DOHH2 (cell line): ENCODE measurements around the gene SPON2.

Experiments
- H3F3A ChIP-seq: fragments of 200-600 bp; sonication (generic), shearing (Covaris generic); 2 replicates; pipeline ENCODE4 v1.6.0; 2016; ENCODE audit warnings: antibody characterized with exemption, mild to moderate bottlenecking; ENCODE audit not compliant: control insufficient read depth, insufficient read depth
- H3K27ac ChIP-seq: fragments of 200-600 bp; sonication (generic); 2 replicates; pipeline ENCODE4 v1.5.1; 2014; ENCODE audit warnings: low read depth, mild to moderate bottlenecking, low read length, moderate library complexity
- H3K27me3 ChIP-seq: fragments of 200-600 bp; sonication (generic); 2 replicates; pipeline ENCODE4 v1.6.1; 2014; ENCODE audit warnings: mild to moderate bottlenecking, low read length, mixed read lengths; ENCODE audit not compliant: control insufficient read depth
- H3K36me3 ChIP-seq: fragments of 200-600 bp; sonication (generic); 2 replicates; pipeline ENCODE4 v1.6.1; 2014; ENCODE audit warnings: mild to moderate bottlenecking, low read length, moderate library complexity, mixed read lengths; ENCODE audit not compliant: control insufficient read depth
- H3K4me1 ChIP-seq: fragments of 200-600 bp; sonication (generic); 2 replicates; pipeline ENCODE4 v1.6.1; 2014; ENCODE audit warnings: mild to moderate bottlenecking, low read length, mixed read lengths; ENCODE audit not compliant: control insufficient read depth
- H3K4me2 ChIP-seq: fragments of 200-600 bp; sonication (generic); 2 replicates; pipeline ENCODE4 v1.6.0; 2014; ENCODE audit warnings: mild to moderate bottlenecking, low read length, moderate library complexity
- H3K4me3 ChIP-seq: fragments of 200-600 bp; sonication (generic); 2 replicates; pipeline ENCODE4 v1.5.1; 2014; ENCODE audit warnings: mild to moderate bottlenecking, low read length, mixed read lengths
- H3K79me2 ChIP-seq: fragments of 200-600 bp; sonication (generic); 2 replicates; pipeline ENCODE4 v1.6.1; 2014; ENCODE audit warnings: mild to moderate bottlenecking, low read length, mixed read lengths; ENCODE audit not compliant: control insufficient read depth
- H3K9me2 ChIP-seq: fragments of 200-600 bp; sonication (generic); replicated peaks from 2 replicates; pipeline ENCODE4 v1.6.1; 2014; ENCODE audit warnings: mild to moderate bottlenecking, low read length, mixed read lengths; ENCODE audit not compliant: control insufficient read depth
- H3K9me3 ChIP-seq: fragments of 200-600 bp; sonication (generic); 2 replicates; pipeline ENCODE4 v1.6.1; 2014; ENCODE audit warnings: antibody characterized with exemption, low read length, mixed read lengths; ENCODE audit not compliant: control insufficient read depth, insufficient read depth
- H4K20me1 ChIP-seq: fragments of 200-600 bp; sonication (generic); 2 replicates; pipeline ENCODE4 v1.6.0; 2014; ENCODE audit warnings: low read depth, mild to moderate bottlenecking, antibody characterized with exemption, low read length, moderate library complexity; ENCODE audit not compliant: control insufficient read depth, insufficient read depth
- EZH2phosphoT487 ChIP-seq: fragments of 200-600 bp; sonication (generic); IDR thresholded peaks from 2 replicates; pipeline ENCODE4 v1.6.1; 2017; ENCODE audit warnings: borderline replicate concordance, mild to moderate bottlenecking, antibody characterized with exemption, low read length, moderate library complexity, mixed read lengths
- TF ChIP-seq, protein P1 (sequence below): fragments of 200-600 bp; sonication (generic); IDR thresholded peaks from one replicate; pipeline ENCODE4 v1.5.1; 2014; ENCODE audit warnings: antibody characterized with exemption, mild to moderate bottlenecking, low read depth, low read length; ENCODE audit not compliant: poor library complexity, severe bottlenecking

The SPON2 gene

DNA sequence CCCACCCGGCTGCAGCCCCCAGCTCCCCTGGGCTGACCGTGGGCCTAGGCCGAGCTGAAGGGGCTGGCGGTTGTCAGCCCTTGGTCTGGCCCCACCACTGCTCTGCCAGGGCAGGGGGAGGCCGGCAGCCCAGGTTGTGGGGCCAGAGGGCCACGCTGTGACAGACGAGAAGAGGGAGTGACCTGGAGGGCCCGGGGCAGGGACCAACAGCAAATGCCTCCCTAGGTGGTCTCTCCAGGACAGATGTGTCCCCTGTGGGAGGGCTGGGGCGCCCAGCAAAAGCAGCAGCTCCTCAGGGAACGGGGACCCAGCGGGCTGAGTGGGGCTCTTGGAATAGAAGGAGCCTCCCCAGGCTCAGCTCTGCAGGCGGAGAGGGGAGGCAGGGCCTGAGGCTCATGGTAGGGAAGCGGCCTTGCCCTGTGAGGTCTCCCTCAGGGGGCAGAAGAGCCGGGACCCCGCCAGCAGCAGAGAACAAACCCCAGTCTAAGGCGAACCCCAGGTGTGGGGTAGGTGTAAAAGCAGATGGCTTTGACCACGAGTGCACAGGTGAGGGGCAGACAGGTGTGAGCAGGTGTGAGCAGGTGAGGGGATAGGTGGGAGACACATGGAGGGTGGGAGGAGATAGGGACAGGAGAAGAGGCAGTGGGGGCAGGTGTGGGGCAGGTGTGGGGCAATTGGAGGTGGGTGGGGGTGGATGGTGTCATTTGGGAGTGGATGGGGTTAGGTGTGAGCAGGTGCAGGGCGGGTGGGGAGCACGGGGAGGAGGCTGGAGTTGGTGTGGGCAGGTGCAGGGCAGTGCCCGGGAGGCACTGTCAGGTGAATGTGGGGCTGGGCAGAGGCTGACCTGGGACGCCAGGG, 34.1 kb upstream of the SPON2 start:
- Histone ChIP-seq H3F3A (peaks cover 25% of the 10 kb centered on the region), H4K20me1 (no peaks in the 10 kb centered on the region), H3K36me3 (peaks cover 55% of the 10 kb centered on the region), H3K9me2 (no peaks in the 10 kb centered on the region), H3K4me1 (peaks cover 41% of the 10 kb centered on the region), H3K4me3 (no peak overlapping the region), H3K27me3 (no peaks in the 10 kb centered on the region), H3K27ac (no peak overlapping the region), H3K4me2 (no peak overlapping the region), H3K79me2 (no peaks in the 10 kb centered on the region), H3K9me3 (no peaks in the 10 kb centered on the region)
- TF ChIP-seq, protein P1, sequence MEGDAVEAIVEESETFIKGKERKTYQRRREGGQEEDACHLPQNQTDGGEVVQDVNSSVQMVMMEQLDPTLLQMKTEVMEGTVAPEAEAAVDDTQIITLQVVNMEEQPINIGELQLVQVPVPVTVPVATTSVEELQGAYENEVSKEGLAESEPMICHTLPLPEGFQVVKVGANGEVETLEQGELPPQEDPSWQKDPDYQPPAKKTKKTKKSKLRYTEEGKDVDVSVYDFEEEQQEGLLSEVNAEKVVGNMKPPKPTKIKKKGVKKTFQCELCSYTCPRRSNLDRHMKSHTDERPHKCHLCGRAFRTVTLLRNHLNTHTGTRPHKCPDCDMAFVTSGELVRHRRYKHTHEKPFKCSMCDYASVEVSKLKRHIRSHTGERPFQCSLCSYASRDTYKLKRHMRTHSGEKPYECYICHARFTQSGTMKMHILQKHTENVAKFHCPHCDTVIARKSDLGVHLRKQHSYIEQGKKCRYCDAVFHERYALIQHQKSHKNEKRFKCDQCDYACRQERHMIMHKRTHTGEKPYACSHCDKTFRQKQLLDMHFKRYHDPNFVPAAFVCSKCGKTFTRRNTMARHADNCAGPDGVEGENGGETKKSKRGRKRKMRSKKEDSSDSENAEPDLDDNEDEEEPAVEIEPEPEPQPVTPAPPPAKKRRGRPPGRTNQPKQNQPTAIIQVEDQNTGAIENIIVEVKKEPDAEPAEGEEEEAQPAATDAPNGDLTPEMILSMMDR, result no peak
- TF ChIP-seq EZH2phosphoT487, result no peak

DNA sequence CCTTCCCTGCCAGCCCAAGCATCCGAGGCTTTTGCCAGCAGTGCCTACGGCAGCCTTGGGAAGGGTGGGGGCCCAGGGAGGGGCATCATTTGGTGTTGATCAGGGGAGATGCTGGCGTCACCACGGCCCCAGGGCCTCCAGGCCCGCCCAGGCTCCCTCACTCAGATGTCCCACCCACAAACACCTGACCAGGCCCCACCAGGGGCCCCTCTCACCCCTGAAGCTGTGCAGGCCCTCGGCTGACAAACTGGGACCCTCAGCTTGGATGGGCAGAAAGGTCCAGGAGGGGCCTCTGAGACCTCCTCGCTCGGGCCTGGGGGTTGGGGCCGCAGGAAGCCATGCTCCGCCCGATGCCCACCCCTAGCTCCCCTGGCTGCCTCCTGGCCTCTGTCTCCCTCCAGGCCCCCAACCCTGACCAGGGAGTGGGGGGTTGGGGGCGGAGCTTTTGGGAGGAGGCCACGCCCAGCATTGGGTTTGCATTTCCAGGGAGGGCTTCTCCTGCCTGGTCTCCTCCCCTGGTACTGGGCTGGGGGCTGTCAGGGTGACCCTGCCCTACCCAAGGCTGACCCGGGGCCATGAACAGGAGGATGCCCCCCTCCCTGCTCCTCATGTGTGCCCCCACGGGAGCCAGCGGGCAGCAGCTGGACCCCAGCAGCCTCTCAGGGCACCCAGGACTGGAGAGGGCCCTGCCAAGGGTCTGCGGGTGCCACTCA, 33.4 kb upstream of the SPON2 start:
- Histone ChIP-seq H3K27ac (no peak overlapping the region), H3K4me1 (peaks cover 49% of the 10 kb centered on the region), H4K20me1 (no peaks in the 10 kb centered on the region), H3K27me3 (no peaks in the 10 kb centered on the region), H3K9me2 (no peaks in the 10 kb centered on the region), H3K36me3 (peaks cover 51% of the 10 kb centered on the region), H3K4me3 (no peak overlapping the region), H3F3A (peaks cover 25% of the 10 kb centered on the region), H3K79me2 (peaks cover 6% of the 10 kb centered on the region), H3K9me3 (no peaks in the 10 kb centered on the region), H3K4me2 (no peak overlapping the region)
- TF ChIP-seq, protein P1, result no peak
- TF ChIP-seq EZH2phosphoT487, result no peak

DNA sequence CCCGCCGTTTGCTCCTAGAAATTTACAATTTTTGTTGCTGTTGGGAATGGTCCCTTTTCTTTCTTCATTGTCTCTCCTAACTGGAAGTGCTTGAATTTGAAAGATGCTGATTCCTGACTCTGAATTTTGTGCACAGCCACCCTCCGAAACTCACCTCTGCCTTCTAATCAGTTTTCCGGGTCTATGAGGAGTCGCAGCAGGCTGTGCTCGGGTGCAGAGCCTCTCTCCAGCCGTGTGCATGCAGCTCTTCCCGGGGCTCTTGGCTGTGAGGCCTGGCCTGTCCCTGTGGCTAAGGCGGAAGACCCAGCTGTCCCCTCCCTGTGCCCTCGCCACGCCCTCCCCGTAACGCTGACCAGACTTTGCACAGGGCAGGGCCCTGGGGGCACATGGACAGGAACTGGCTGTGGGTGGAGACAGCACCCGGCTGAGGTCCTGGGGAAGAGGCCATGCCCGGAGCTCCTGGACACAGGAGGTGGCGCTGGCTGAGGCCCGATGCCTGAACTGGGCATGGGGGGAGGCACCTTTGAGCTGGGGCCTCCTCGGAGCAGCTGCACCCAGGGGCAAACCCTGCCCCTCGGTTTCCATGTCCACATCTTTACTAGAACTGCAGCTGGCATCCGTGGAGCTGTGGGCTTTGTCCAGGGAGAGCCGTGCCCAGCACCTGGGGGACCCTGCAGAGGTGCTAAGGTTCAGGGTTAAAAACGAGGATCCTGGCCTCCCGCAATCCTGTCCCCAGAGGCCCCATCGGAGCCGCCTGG, 32.6 kb upstream of the SPON2 start:
- Histone ChIP-seq H3K36me3 (peaks cover 55% of the 10 kb centered on the region), H3K4me1 (peaks cover 56% of the 10 kb centered on the region), H3K79me2 (peaks cover 13% of the 10 kb centered on the region), H3K4me2 (no peak overlapping the region), H3K9me3 (no peaks in the 10 kb centered on the region), H3K27ac (no peak overlapping the region), H3F3A (peaks cover 25% of the 10 kb centered on the region), H3K4me3 (no peak overlapping the region), H3K9me2 (no peaks in the 10 kb centered on the region), H3K27me3 (no peaks in the 10 kb centered on the region), H4K20me1 (no peaks in the 10 kb centered on the region)
- TF ChIP-seq, protein P1, result no peak
- no peak for TF ChIP-seq EZH2phosphoT487
